Parathyroid adenoma (tissue), 2 donors: ENCODE data around the gene FBXL7.

Experiments
- H2AFZ ChIP-seq: fragments of 300-600 bp; sonication (generic); one replicate; pipeline ENCODE4 v1.7.0; 2017; ENCODE audit warnings: antibody characterized with exemption, mild to moderate bottlenecking
- H3K27ac ChIP-seq: fragments of 300-600 bp; sonication (generic); one replicate; pipeline ENCODE4 v1.7.0; 2017
- H3K27me3 ChIP-seq: fragments of 300-600 bp; sonication (generic); one replicate; pipeline ENCODE4 v1.7.0; 2017; ENCODE audit warnings: low read length; ENCODE audit not compliant: control insufficient read depth, insufficient read depth
- H3K36me3 ChIP-seq: fragments of 300-600 bp; sonication (generic); one replicate; pipeline ENCODE4 v1.7.0; 2017; ENCODE audit warnings: low read length; ENCODE audit not compliant: control insufficient read depth, insufficient read depth
- H3K4me1 ChIP-seq: fragments of 300-600 bp; sonication (generic); one replicate; pipeline ENCODE4 v1.7.0; 2017; ENCODE audit warnings: control low read depth
- H3K4me2 ChIP-seq: fragments of 300-600 bp; sonication (generic); one replicate; pipeline ENCODE4 v1.7.0; 2017; ENCODE audit warnings: low read length
- H3K4me3 ChIP-seq: fragments of 300-600 bp; sonication (generic); one replicate; pipeline ENCODE4 v1.7.0; 2017; ENCODE audit warnings: low read depth, low read length
- H3K79me2 ChIP-seq: fragments of 300-600 bp; sonication (generic); one replicate; pipeline ENCODE4 v1.7.0; 2017; ENCODE audit warnings: control low read depth
- H3K9ac ChIP-seq: fragments of 300-600 bp; sonication (generic); one replicate; pipeline ENCODE4 v1.7.0; 2017; ENCODE audit warnings: mild to moderate bottlenecking
- H3K9me3 ChIP-seq: fragments of 300-600 bp; sonication (generic); one replicate; pipeline ENCODE4 v1.7.0; 2017; ENCODE audit warnings: low read length; ENCODE audit not compliant: control insufficient read depth
- TF ChIP-seq, protein P1 (sequence below): fragments of 300-600 bp; sonication (generic); IDR thresholded peaks from one replicate; pipeline ENCODE4 v1.7.0; 2017; ENCODE audit warnings: antibody characterized with exemption, mild to moderate bottlenecking
- donor health status: primary hyperparathyroidism.

Gene FBXL7

DNA sequence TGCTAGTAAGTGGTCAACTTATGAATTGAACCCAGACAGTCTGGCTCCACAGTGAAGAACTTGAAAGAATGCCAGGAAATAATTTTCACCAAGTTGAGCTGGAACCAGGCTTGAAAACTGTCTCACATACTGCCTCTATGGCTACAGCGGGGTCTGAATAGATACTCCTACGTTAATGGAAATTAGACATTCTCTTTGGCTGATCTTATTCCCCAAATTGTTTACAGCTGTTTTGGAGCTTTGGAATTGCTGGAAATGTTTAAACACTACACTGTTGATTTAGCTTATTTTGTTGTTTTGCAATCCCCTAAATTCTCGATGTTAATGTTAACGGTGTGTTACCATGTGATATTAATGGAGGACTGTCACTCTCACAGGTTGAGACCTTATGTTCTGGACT, 146.4 kb downstream of the FBXL7 start:
- Histone ChIP-seq H3K4me1 (no peaks in the 10 kb centered on the region), H3K27me3 (no peaks in the 10 kb centered on the region), H3K79me2 (no peaks in the 10 kb centered on the region), H3K4me3 (no peak overlapping the region), H3K9me3 (no peaks in the 10 kb centered on the region), H2AFZ (no peak overlapping the region), H3K9ac (no peak overlapping the region), H3K27ac (no peak overlapping the region), H3K36me3 (no peaks in the 10 kb centered on the region), H3K4me2 (no peak overlapping the region)
- TF ChIP-seq, protein P1, sequence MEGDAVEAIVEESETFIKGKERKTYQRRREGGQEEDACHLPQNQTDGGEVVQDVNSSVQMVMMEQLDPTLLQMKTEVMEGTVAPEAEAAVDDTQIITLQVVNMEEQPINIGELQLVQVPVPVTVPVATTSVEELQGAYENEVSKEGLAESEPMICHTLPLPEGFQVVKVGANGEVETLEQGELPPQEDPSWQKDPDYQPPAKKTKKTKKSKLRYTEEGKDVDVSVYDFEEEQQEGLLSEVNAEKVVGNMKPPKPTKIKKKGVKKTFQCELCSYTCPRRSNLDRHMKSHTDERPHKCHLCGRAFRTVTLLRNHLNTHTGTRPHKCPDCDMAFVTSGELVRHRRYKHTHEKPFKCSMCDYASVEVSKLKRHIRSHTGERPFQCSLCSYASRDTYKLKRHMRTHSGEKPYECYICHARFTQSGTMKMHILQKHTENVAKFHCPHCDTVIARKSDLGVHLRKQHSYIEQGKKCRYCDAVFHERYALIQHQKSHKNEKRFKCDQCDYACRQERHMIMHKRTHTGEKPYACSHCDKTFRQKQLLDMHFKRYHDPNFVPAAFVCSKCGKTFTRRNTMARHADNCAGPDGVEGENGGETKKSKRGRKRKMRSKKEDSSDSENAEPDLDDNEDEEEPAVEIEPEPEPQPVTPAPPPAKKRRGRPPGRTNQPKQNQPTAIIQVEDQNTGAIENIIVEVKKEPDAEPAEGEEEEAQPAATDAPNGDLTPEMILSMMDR, result no peak

DNA sequence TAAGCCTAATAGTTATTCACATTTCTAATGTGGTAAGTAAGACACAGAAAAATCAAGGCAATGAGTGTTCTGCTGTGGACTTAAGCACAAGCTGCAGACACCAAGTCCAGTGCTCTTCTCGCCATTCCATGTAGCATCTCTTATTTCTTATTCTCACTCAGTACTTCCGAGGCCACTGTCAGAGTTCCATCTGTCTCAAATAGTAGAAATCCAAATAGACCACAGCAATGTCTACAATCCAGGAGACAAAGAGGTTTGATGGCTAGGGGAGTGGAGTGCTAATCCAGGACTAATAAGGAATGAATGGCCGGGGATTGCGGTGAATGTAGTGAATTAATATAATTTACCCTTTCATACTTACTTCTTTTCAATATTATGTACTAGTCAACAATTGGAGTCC, 147.3 kb downstream of the FBXL7 start:
- TF ChIP-seq, protein P1, result no peak
- no peaks in the 10 kb centered on the region for H3K79me2 ChIP-seq
- H3K4me3 ChIP-seq, result no peak overlapping the region
- H3K27ac ChIP-seq, result no peak overlapping the region
- H3K27me3 ChIP-seq, result no peaks in the 10 kb centered on the region
- H2AFZ ChIP-seq, result no peak overlapping the region
- no peak overlapping the region for H3K9ac ChIP-seq
- no peaks in the 10 kb centered on the region for H3K9me3 ChIP-seq
- no peak overlapping the region for H3K4me2 ChIP-seq
- no peaks in the 10 kb centered on the region for H3K4me1 ChIP-seq
- H3K36me3 ChIP-seq, result no peaks in the 10 kb centered on the region

DNA sequence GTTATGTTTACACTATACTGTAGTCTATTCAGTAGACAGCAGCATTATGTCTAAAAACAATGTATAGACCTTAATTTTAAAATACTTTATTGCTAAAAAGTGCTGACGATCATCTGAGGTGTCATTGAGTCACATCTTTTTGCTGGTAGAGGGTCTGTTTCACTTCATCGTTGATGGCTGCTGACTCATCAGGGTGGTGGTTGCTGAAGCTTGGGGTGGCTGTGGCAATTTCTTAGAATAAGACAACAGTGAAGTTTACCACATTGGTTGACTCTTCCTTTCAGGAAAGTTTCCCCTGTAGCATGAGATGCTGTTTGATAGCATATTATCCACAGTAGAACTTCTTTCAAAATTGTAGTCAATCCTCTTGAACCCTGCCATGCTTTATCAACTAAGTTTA, 150.3 kb downstream of the FBXL7 start:
- H3K4me3 ChIP-seq, result no peak overlapping the region
- H3K9me3 ChIP-seq, result no peaks in the 10 kb centered on the region
- H3K4me1 ChIP-seq, result no peaks in the 10 kb centered on the region
- no peak overlapping the region for H3K4me2 ChIP-seq
- no peak overlapping the region for H2AFZ ChIP-seq
- H3K27me3 ChIP-seq, result no peaks in the 10 kb centered on the region
- TF ChIP-seq, protein P1, result no peak
- H3K36me3 ChIP-seq, result no peaks in the 10 kb centered on the region
- no peaks in the 10 kb centered on the region for H3K79me2 ChIP-seq
- H3K9ac ChIP-seq, result no peak overlapping the region
- H3K27ac ChIP-seq, result no peak overlapping the region

DNA sequence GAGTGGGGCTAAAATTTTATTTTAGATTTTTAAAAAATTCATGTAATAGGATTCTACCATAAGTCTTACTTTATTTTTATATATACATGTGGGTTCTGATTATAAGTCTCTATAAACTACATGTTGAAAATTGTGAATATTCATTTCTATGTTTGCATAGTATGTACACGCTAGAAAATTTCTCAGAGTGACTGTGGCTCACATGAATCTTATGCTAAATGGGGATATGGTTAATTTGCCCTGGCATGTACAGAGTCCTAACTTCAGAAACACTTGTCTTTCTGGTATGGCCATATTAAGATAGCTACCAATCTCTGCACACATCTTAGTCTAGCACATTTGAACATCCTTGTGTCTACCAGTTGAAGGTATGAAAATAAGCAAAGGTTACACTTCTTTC, 154.8 kb downstream of the FBXL7 start:
- Histone ChIP-seq H3K4me2 (no peak overlapping the region), H2AFZ (no peak overlapping the region), H3K27ac (no peak overlapping the region), H3K9me3 (no peaks in the 10 kb centered on the region), H3K9ac (no peak overlapping the region), H3K36me3 (no peaks in the 10 kb centered on the region), H3K4me3 (no peak overlapping the region), H3K79me2 (no peaks in the 10 kb centered on the region), H3K4me1 (no peaks in the 10 kb centered on the region), H3K27me3 (no peaks in the 10 kb centered on the region)
- TF ChIP-seq, protein P1, result no peak

DNA sequence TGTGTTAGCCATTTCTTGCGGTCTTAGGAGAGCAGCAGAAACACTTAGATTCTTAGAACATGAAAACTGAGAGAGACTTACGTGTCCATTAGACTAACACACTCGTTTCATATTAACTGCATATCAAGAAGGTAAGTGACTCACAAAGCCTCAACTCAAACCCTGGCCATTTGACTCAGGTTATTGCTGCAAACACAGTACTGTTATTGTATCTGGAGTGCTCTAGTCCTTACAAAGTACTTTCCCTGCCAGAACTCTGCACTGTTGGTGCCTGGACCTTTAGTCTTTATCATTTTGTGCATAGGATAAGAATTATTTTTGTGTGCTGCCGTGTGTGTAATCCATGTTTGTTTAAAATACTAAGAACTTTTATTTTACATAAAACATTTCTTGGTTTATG, 155.7 kb downstream of the FBXL7 start:
- no peaks in the 10 kb centered on the region for H3K27me3 ChIP-seq
- H3K36me3 ChIP-seq, result no peaks in the 10 kb centered on the region

More for the DNA sequence above, 155.7 kb downstream of the FBXL7 start:
- Histone ChIP-seq H3K4me1 (no peaks in the 10 kb centered on the region), H3K4me3 (no peak overlapping the region), H2AFZ (no peak overlapping the region), H3K9me3 (no peaks in the 10 kb centered on the region), H3K79me2 (no peaks in the 10 kb centered on the region), H3K27ac (no peak overlapping the region), H3K9ac (no peak overlapping the region), H3K4me2 (no peak overlapping the region)
- TF ChIP-seq, protein P1, result no peak
